ENCODE data around the gene UBALD1.
A peak's percentile ranks its signal among the peaks of the same experiment; 100 is the strongest.
"Not testable (repeated sequence)": the region's sequence is repeated elsewhere in the genome, so short reads cannot be mapped to it uniquely, and the experiment has no call there.

UBALD1 gene

GRCh38 chr16:4614571-4615383 is at the start of gene UBALD1:
UBALD1 (minus strand) TSS chr16:4614888; CDS start chr16:4614797, 91 bp downstream.
- DNase-seq (ENCODE audit: low spot score) = peak; percentile 92

DNA sequence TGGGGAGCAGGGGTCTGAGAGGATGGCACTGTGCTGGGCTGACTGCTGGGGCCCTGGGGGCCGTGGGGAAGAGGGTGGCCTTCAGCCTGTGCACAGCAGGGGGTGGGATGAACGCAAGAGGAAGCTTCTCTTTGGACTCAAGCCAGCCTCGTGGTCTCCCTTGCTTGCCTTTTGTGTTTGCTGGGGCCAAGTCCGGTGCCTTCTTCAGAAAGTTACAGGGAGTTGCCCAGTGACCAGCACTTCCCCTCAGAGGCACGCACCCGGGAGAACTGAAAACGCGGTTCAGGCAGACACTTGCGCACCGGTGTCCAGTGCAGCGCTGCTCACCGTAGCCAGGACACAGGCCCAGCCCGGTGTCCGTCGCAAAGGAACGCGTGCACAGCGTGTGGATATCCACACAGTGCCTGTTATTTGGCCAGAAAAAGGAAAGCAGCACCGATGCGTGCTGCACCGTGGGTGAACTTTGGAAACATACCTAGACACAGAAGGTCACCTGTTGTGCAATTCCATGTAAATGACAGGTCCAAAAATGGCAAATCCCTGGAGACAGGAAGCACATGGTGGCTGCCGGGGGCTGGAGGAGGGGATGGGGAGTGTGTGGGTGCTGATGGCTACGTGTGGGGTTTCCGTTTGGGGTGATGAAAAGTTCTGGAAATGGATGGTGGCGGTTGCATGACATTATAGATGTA is 49.2 kb upstream of the UBALD1 start:
- DNase-seq (ENCODE audit: low spot score) = peak; percentile 79

GRCh38 chr16:4663465-4663776 is 48.7 kb upstream of the UBALD1 start:
- no peak for DNase-seq (ENCODE audit: low spot score)

GRCh38 chr16:4661661-4662060 is 47.0 kb upstream of the UBALD1 start:
- peak; percentile 70 for DNase-seq (ENCODE audit: low spot score)

DNA sequence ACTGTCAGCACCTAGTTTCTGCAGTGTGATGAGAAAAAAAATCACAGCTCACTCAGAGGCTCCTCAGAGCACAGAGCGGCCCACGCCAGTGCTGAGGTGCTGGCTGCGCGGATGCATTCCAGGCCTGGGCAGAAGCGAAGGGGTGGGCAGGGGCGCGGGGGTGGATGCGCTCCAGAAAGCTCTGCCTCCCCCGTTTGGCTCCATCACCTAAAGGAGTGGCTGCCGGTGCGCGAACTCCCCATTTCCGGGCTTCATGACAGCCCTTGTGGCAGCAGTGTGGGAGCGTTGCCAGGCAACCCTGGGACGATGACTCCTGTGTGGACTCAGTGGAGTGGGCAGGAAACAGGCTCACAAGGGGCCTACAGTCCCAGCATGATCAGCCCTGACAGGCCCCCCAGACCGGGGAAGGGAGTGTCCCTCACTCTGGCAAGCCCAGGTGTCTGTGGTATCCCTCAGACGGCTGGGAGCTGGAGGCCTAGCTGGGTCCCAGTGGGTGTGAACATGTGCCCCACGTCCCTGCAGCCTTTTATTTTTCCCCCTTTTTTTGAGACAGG is 45.8 kb upstream of the UBALD1 start:
- peak; percentile 59 for DNase-seq (ENCODE audit: low spot score)

DNA sequence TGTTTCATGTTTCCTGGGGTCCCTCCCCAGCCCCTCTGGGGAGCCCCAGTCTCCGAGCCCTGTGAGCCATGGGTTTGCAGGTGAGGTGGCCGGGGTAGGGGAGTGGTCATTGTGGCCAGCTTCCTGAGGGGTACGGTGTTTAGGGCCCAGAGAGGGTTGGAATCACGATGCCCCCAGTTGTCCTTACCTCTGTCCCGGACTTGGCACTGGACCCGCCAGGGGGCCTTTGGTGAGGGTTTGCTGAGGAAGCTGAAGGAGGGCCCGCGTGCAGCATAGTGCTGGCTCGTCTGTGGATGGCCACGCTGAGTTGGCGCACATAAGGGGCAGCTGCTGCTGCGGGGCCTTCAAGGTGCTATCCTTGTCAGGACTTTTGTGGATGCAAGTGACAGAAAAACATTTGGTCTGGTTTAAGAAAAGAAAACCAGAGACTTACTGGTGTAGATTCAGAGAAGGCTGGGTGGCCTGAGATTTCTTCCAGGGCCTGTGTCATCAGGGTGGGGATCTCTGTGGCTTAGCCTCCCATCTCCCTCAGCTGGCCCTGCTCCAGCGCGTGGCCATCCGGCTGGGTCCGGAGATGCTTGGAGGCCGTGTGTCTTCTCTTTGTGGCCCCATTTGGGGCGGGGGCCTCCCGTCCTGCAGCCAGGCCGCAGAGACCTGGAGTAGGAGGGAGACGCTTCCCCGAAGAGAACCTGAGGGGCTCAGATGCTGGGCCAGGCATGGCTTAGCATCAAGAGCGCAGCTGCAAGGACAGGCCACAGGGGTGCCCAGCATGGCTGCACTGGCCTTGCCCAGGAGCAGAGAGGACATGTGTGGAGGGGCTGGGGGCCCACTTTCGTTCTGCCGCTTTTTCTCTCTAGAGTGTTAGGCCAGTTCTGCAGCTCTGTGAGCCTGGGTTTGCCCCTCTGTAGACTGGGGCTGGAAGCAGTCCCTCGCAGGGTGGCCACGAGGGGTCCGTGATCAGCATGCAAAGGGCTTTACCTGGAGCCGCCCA is 45.0 kb upstream of the UBALD1 start:
- no peak for DNase-seq (ENCODE audit: low spot score)

DNA sequence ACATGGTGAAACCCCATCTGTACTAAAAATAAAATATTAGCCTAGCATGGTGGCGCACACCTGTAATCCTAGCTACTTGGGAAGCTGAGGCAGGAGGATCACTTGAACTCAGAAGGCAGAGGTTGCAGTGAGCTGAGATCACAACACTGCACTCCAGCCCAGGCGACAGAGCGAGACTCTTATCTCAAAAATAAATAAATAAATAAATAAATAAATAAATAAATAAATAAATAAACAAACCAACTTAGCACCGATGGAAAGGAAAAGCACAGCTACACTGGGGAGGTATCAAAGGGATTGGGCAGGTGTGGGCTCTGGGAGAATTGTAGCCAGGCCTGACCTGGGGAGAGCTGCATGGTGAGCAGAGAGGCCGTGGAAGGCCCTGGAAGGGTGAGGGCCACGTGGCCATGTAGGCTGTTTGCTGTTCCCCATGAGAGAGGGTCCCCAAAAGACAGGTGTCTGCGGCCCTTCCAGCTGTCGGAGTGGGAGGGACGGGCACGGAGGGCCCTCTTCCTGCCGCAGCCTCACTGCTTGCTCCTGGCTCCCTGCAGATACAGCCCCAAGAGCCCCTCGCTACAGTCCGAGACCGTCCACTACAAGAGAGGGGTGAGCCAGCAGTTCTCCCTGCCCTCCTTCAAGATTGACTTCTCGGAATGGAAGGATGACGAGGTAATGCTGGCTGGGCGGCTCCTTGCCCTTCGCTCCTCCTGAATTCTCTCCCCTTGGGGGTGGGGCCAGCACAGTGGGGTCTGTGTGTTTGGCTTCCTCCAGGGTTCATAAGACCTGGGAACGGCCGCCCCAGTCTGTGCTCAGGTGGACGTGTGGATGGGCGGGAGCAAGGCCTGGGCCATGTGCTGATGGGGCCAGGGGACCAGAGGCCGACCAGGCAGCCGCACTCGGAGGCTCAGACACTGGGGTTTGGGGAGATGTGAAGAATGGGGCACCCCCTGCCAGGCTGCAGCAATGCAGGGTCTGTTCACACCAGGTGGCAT is 42.3 kb upstream of the UBALD1 start:
- DNase-seq (ENCODE audit: low spot score) = no peak

DNA sequence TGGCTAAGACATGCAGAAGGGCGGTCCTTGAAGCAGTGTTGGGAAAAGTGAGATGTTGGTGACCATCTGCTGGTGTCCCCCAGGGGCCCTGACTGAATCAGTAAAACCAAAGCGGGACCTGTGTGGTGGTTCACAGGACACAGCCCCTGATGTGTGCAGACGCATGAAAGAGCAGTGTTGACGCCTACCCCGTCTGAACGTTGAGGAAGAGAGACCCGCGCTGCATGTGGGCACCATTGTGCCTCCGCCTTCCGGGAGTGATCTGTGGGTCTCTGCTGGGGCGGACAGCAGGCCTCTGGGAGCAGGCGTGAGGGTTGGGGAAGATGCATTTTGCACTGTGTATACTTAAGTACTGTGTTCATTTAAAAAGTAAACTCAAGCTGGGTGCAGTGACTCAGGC is 41.5 kb upstream of the UBALD1 start:
- no peak for DNase-seq (ENCODE audit: low spot score)

- no peak for DNase-seq (ENCODE audit: low spot score)
These were observed 41.1 kb upstream of the UBALD1 start for GRCh38 chr16:4655801-4656200.

DNA sequence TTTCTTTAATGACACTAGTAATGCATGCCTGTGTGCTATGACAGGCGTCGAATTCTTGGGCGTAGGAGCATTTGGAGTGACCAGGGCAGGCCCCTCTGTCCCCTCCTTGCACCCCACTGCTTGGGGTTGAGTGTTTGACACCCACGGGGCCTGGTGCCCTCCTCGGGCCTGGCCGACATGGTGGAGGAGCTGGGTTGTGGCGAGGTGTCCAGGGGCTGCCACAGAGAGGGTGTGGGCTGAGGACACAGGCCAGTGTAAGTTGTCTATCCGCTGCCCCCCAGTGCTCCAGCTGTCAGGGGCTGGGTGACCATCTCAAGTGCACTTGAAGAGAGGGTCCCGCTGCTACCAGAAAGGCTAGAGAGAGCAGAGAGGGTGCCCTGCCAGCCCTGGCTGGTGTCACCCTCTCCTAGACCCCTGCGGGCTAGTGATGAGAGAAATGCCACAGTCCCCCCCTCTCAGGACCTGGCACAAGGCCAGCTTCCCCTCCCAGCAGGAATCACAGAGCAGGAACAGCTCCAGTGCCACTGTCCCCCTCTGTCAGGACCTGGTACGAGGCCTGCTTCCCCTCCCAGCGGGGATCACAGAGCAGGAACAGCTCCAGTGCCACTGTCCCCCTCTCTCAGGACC is 40.4 kb upstream of the UBALD1 start:
- no peak for DNase-seq (ENCODE audit: low spot score)

- no peak for DNase-seq (ENCODE audit: low spot score)
These were observed 39.6 kb upstream of the UBALD1 start for GRCh38 chr16:4654011-4654963.

DNA sequence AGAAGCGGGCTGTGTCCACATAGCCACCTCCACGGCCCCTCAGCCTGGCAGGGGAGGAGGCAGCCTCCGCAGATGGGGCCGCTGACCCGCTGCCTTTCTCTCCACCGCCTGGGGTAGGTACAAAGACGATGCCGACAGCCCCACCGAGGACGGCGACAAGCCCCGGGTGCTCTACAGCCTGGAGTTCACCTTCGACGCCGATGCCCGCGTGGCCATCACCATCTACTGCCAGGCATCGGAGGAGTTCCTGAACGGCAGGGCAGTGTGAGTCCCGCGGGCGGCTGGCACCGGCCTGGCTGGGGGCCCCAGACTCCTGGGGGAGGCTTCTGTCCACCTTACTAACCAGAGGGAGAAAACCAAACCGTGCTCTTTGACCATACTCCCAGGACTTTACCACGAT is 37.9 kb upstream of the UBALD1 start:
- DNase-seq (ENCODE audit: low spot score) = no peak

DNA sequence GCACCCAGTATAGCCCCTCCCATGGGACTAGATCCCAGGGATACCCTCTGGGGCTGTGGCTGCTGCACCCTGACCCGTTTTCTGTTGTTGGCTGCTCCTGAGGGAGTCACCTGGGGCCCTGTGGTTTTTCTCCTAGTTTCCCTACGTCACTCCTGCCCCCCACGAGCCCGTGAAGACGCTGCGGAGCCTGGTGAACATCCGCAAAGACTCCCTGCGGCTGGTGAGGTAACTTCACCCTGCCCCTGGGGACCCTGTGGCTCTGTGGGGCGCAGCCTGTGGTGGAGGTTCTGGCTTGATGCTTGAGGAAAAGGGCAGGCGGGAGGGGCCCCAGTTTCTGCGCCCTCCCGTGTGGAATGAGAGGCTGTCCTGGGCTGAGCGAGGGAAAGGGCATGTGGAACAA is 37.1 kb upstream of the UBALD1 start:
- DNase-seq (ENCODE audit: low spot score) = no peak

- not testable (repeated sequence) for DNase-seq (ENCODE audit: low spot score)
These were observed 35.9 kb upstream of the UBALD1 start for GRCh38 chr16:4650443-4651074.

GRCh38 chr16:4649744-4650442 is 35.2 kb upstream of the UBALD1 start:
- DNase-seq (ENCODE audit: low spot score) = no peak

GRCh38 chr16:4648917-4649316 is 34.2 kb upstream of the UBALD1 start:
- no peak for DNase-seq (ENCODE audit: low spot score)

DNA sequence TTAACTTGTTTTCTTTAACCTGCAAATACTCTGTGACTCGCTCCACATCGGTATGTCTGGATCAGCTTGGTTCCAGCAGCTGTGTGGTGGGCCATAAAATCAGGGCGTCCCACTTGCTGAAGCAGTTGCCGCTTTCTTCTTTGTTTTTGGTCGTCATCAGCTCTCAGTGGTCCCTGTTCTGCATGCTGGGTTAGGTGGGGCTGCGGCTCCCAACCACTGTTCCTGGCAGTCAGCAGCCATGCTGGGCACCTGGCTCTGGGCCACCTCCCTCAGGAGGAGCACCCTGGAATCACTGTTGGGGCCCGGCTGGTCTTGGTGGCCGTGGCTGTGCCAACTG is 32.9 kb upstream of the UBALD1 start:
- no peak for DNase-seq (ENCODE audit: low spot score)

Measured in Ammon's horn (tissue), 1 donor.